Erythroblast (primary cell): Measurements from ENCODE around the gene NT5DC1.

Experiments
- GATA1 ChIP-seq: IDR thresholded peaks from 2 replicates; pipeline ENCODE4 v1.6.1; 2011; ENCODE audit warnings: low read depth, mild to moderate bottlenecking, control low read depth, low read length, moderate library complexity
- POLR2A ChIP-seq: IDR thresholded peaks from 2 replicates; pipeline ENCODE4 v1.6.1; 2011; ENCODE audit warnings: mild to moderate bottlenecking, low read length

DNA sequence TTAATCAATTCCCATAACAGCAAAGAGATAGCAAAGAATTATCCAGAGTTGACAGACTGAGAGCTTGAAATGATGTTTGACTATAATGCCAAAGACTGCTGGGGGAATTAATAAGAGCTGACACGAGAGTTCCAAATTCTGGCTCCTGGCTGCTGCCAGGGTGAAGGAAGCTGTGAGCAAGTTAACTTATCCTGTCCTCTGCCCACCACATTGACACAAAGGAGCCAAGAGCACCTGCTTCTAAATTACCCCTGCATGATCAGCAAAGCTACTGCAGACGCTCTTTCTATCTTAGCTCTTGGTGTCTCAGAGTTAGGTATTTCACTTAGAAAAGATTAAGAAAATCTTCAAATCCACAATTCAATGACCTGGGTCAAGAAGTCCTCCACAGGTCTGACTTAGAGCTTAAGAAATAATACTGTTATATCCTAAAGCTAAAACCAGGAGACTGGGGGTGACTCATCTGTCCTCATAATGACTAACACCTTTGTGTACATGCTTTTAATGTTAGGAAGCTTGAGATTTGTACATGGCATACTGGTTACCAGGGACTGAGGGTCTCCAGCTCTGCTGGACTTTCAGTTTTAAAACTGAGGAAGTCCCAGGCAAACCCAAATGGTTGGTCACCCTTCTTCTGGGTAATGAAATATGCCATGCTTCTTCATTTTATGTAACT lies 26.8 kb upstream of the NT5DC1 start:
- TF ChIP-seq POLR2A (no peak), GATA1 (no peak)
